ENCODE data around the gene PITX1.

PITX1 gene

GRCh38 chr5:135038813-135039270 is 4.8 kb upstream of the PITX1 start:
- TF ChIP-seq PAX5 (IDR thresholded peaks at IDR 0.05; ENCODE audit: insufficient read depth, low read length, severe bottlenecking) (no peak), TAF1 (IDR thresholded peaks at IDR 0.05; ENCODE audit: low read depth, low read length) (no peak), POLR2A (IDR thresholded peaks at IDR 0.05; ENCODE audit: low read depth, low read length) (no peak), SPI1 (IDR thresholded peaks at IDR 0.05; ENCODE audit: low read depth, low read length) (no peak), POLR2AphosphoS5 (IDR thresholded peaks at IDR 0.05; ENCODE audit: low read depth, low read length) (no peak), POU2F2 (IDR thresholded peaks at IDR 0.05; ENCODE audit: low read depth, low read length) (no peak)
- DNase-seq (ENCODE audit: insufficient read length, low spot score) (no peak), FAIRE-seq (no peak)

GRCh38 chr5:135038205-135038812 is 4.3 kb upstream of the PITX1 start:
- no peak for TF ChIP-seq POLR2AphosphoS5 (IDR thresholded peaks at IDR 0.05; ENCODE audit: low read depth, low read length)
- TF ChIP-seq POU2F2 (IDR thresholded peaks at IDR 0.05; ENCODE audit: low read depth, low read length), result no peak
- TF ChIP-seq POLR2A (IDR thresholded peaks at IDR 0.05; ENCODE audit: low read depth, low read length), result no peak
- TF ChIP-seq SPI1 (IDR thresholded peaks at IDR 0.05; ENCODE audit: low read depth, low read length), result no peak
- TF ChIP-seq PAX5 (IDR thresholded peaks at IDR 0.05; ENCODE audit: insufficient read depth, low read length, severe bottlenecking), result no peak
- TF ChIP-seq TAF1 (IDR thresholded peaks at IDR 0.05; ENCODE audit: low read depth, low read length), result no peak
- DNase-seq (ENCODE audit: insufficient read length, low spot score) (no peak), FAIRE-seq (no peak)

- no peak for FAIRE-seq
- no peak for TF ChIP-seq SPI1 (IDR thresholded peaks at IDR 0.05; ENCODE audit: low read depth, low read length)
- TF ChIP-seq POU2F2 (IDR thresholded peaks at IDR 0.05; ENCODE audit: low read depth, low read length), result no peak
- no peak for TF ChIP-seq POLR2AphosphoS5 (IDR thresholded peaks at IDR 0.05; ENCODE audit: low read depth, low read length)
- TF ChIP-seq PAX5 (IDR thresholded peaks at IDR 0.05; ENCODE audit: insufficient read depth, low read length, severe bottlenecking), result no peak
- no peak for TF ChIP-seq POLR2A (IDR thresholded peaks at IDR 0.05; ENCODE audit: low read depth, low read length)
- no peak for TF ChIP-seq TAF1 (IDR thresholded peaks at IDR 0.05; ENCODE audit: low read depth, low read length)
- DNase-seq (ENCODE audit: insufficient read length, low spot score), result no peak
Observed at GRCh38 chr5:135037519-135038204, 3.6 kb upstream of the PITX1 start.

GRCh38 chr5:135036405-135036804 is 2.4 kb upstream of the PITX1 start:
- no peak for DNase-seq (ENCODE audit: insufficient read length, low spot score)
- TF ChIP-seq POLR2AphosphoS5 (IDR thresholded peaks at IDR 0.05; ENCODE audit: low read depth, low read length) (no peak), TAF1 (IDR thresholded peaks at IDR 0.05; ENCODE audit: low read depth, low read length) (no peak), SPI1 (IDR thresholded peaks at IDR 0.05; ENCODE audit: low read depth, low read length) (no peak), POU2F2 (IDR thresholded peaks at IDR 0.05; ENCODE audit: low read depth, low read length) (no peak), POLR2A (IDR thresholded peaks at IDR 0.05; ENCODE audit: low read depth, low read length) (no peak)
- no peak for FAIRE-seq

- TF ChIP-seq PAX5 (IDR thresholded peaks at IDR 0.05; ENCODE audit: insufficient read depth, low read length, severe bottlenecking) (no peak), TAF1 (IDR thresholded peaks at IDR 0.05; ENCODE audit: low read depth, low read length) (no peak), POLR2AphosphoS5 (IDR thresholded peaks at IDR 0.05; ENCODE audit: low read depth, low read length) (no peak), POU2F2 (IDR thresholded peaks at IDR 0.05; ENCODE audit: low read depth, low read length) (no peak), SPI1 (IDR thresholded peaks at IDR 0.05; ENCODE audit: low read depth, low read length) (no peak), POLR2A (IDR thresholded peaks at IDR 0.05; ENCODE audit: low read depth, low read length) (no peak)
- FAIRE-seq, result no peak
- DNase-seq (ENCODE audit: insufficient read length, low spot score), result no peak
Observed at GRCh38 chr5:135035678-135036030, 1.6 kb upstream of the PITX1 start.

- FAIRE-seq, result no peak
Observed at GRCh38 chr5:135034963-135035677, 1.1 kb upstream of the PITX1 start.

GRCh38 chr5:135034236-135034962 is 371 bp upstream of the PITX1 start:
- TF ChIP-seq POLR2A (IDR thresholded peaks at IDR 0.05; ENCODE audit: low read depth, low read length), result no peak
- TF ChIP-seq POLR2AphosphoS5 (IDR thresholded peaks at IDR 0.05; ENCODE audit: low read depth, low read length), result no peak
- no peak for TF ChIP-seq TAF1 (IDR thresholded peaks at IDR 0.05; ENCODE audit: low read depth, low read length)
- TF ChIP-seq PAX5 (IDR thresholded peaks at IDR 0.05; ENCODE audit: insufficient read depth, low read length, severe bottlenecking), result no peak
- no peak for TF ChIP-seq POU2F2 (IDR thresholded peaks at IDR 0.05; ENCODE audit: low read depth, low read length)
- TF ChIP-seq SPI1 (IDR thresholded peaks at IDR 0.05; ENCODE audit: low read depth, low read length), result no peak
- DNase-seq (ENCODE audit: insufficient read length, low spot score) (no peak), FAIRE-seq (no peak)

More at GRCh38 chr5:135034963-135035677, 1.1 kb upstream of the PITX1 start:
- no peak for DNase-seq (ENCODE audit: insufficient read length, low spot score)
- TF ChIP-seq POU2F2 (IDR thresholded peaks at IDR 0.05; ENCODE audit: low read depth, low read length), result no peak
- no peak for TF ChIP-seq POLR2AphosphoS5 (IDR thresholded peaks at IDR 0.05; ENCODE audit: low read depth, low read length)
- TF ChIP-seq POLR2A (IDR thresholded peaks at IDR 0.05; ENCODE audit: low read depth, low read length), result no peak
- no peak for TF ChIP-seq SPI1 (IDR thresholded peaks at IDR 0.05; ENCODE audit: low read depth, low read length)
- TF ChIP-seq PAX5 (IDR thresholded peaks at IDR 0.05; ENCODE audit: insufficient read depth, low read length, severe bottlenecking), result no peak
- TF ChIP-seq TAF1 (IDR thresholded peaks at IDR 0.05; ENCODE audit: low read depth, low read length), result no peak

- TF ChIP-seq PAX5 (IDR thresholded peaks at IDR 0.05; ENCODE audit: insufficient read depth, low read length, severe bottlenecking) (no peak), POLR2A (IDR thresholded peaks at IDR 0.05; ENCODE audit: low read depth, low read length) (no peak), TAF1 (IDR thresholded peaks at IDR 0.05; ENCODE audit: low read depth, low read length) (no peak), POLR2AphosphoS5 (IDR thresholded peaks at IDR 0.05; ENCODE audit: low read depth, low read length) (no peak), SPI1 (IDR thresholded peaks at IDR 0.05; ENCODE audit: low read depth, low read length) (no peak), POU2F2 (IDR thresholded peaks at IDR 0.05; ENCODE audit: low read depth, low read length) (no peak)
- FAIRE-seq, result no peak
- no peak for DNase-seq (ENCODE audit: insufficient read length, low spot score)
Observed at GRCh38 chr5:135032999-135033861, 798 bp downstream of the PITX1 start.

All from GM12891 (cell line).